HL-60 (cell line): ENCODE results near the gene LRFN2.

Source experiments
- DNase-seq, 2 experiments: peaks; one replicate each; pipeline ENCODE4 v3.0.0-alpha.2; 2010 to 2020; ENCODE audit warnings: low read depth in 1 of 2, low spot score in 1 of 2
- H3K27ac ChIP-seq: fragments of 250-450 bp; sonication (Bioruptor Pico); replicated peaks from 2 replicates; pipeline ENCODE4 v1.5.1; 2020; ENCODE audit warnings: mild to moderate bottlenecking, moderate library complexity
- H3K27me3 ChIP-seq: fragments of 250-450 bp; sonication (Bioruptor Pico); 2 replicates; pipeline ENCODE4 v1.5.1; 2021; ENCODE audit warnings: mild to moderate bottlenecking, moderate library complexity; ENCODE audit not compliant: insufficient read depth, poor library complexity, severe bottlenecking
- H3K4me3 ChIP-seq: replicated peaks from 2 replicates; pipeline ENCODE4 v1.5.1; 2011; ENCODE audit warnings: mild to moderate bottlenecking, control low read depth, low read length; ENCODE audit not compliant: insufficient read depth
- CTCF ChIP-seq: IDR thresholded peaks from one replicate; pipeline ENCODE4 v1.5.1; 2011; ENCODE audit warnings: low read length, control low read depth, inconsistent platforms; ENCODE audit not compliant: insufficient read depth
- GABPA ChIP-seq: IDR thresholded peaks from 2 replicates; pipeline ENCODE4 v1.6.1; 2012; ENCODE audit warnings: low read depth
- POLR2AphosphoS5 ChIP-seq: IDR thresholded peaks from 2 replicates; pipeline ENCODE4 v1.6.1; 2012; ENCODE audit warnings: low read depth
- REST ChIP-seq: IDR thresholded peaks from 2 replicates; pipeline ENCODE4 v1.6.1; 2012; ENCODE audit warnings: low read depth; ENCODE audit not compliant: insufficient replicate concordance
- SPI1 ChIP-seq: IDR thresholded peaks from 2 replicates; pipeline ENCODE4 v1.6.1; 2012; ENCODE audit warnings: low read depth, mild to moderate bottlenecking, borderline replicate concordance

Gene LRFN2

GRCh38 chr6:40479706-40480105 is 107.5 kb downstream of the LRFN2 start:
- H3K27me3 ChIP-seq, result no peaks in the 10 kb centered on the region
- H3K4me3 ChIP-seq, result no peak overlapping the region
- H3K27ac ChIP-seq, result no peak overlapping the region
- no peak for DNase-seq
- TF ChIP-seq GABPA (no peak), POLR2AphosphoS5 (no peak), SPI1 (no peak), REST (no peak), CTCF (no peak)

- no peak overlapping the region for H3K4me3 ChIP-seq
- DNase-seq, result no peak
- H3K27me3 ChIP-seq, result no peaks in the 10 kb centered on the region
- TF ChIP-seq REST (no peak), GABPA (no peak), POLR2AphosphoS5 (no peak), CTCF (no peak), SPI1 (no peak)
- no peak overlapping the region for H3K27ac ChIP-seq
Observed at GRCh38 chr6:40477246-40478126, 109.7 kb downstream of the LRFN2 start.

GRCh38 chr6:40476673-40477072 is 110.5 kb downstream of the LRFN2 start:
- DNase-seq, result no peak
- Histone ChIP-seq H3K27me3 (no peaks in the 10 kb centered on the region), H3K4me3 (no peak overlapping the region), H3K27ac (no peak overlapping the region)
- TF ChIP-seq POLR2AphosphoS5 (no peak), GABPA (no peak), REST (no peak), CTCF (no peak)
